SIG-M5 treated with dmso at 0.1 percent for 504 hours (cell line): Measurements from ENCODE around the gene COMMD9.
"Not testable (repeated sequence)": the region's sequence is repeated elsewhere in the genome, so short reads cannot be mapped to it uniquely, and the experiment has no call there.

Source experiments
- DNase-seq: peaks from one replicate; lab custom pipeline; 2025; ENCODE audit not compliant: unreplicated experiment; lab: John Stamatoyannopoulos, UW

Gene COMMD9

DNA sequence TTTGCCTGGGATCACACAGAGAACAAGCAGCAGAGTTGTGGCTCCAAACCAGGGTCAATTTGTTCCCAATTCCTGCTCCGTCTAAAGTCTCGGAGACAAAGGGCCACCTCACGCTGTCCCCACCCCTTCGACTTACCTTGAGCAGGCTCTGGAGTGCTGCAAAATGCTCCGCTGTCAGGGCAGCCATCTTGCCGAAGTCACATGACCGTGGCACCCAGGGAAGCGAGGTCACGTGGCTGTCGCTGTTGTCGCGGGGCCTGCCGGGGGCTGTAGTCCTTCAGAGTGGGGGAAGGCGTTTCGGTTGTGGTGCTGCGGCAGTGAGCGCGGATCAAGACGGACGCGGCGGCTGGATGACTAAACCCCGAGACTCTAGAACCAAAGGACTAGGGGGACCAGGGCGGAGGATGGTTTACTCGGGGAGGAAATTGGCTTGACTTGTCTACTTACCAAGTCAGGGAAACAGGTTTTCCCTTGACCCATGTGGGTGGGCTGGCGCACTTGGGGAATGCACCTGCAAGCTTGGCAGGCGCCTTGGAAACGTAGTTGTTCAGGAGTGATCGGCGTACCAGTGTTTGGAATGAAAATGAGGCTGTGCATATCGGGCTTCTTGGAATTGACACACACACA lies at the start of gene COMMD9:
Gene COMMD9 (minus strand): TSS at position 199 of the 627 bp plus-strand sequence. CDS start 12 bp downstream, at position 187.
- peak; percentile 91 for DNase-seq

DNA sequence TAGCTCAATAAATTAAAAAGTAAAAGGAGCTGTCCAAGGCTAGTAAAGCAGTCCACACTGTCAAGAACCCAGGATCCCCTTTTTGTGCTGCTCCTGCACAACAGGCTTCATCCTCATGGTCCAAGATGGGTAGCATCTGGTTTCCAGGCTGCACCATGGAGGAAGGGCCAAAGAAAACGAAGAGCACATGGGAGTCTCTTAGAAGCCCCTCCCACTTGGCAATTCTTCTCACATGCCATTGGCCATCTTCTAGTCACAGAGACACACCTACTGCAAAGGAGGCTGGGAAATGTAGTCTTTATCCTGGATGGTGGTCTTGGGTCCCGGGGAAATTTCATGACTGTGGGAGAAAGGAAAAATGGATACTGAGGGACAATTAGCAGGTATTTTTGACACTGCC lies 44.7 kb upstream of the COMMD9 start:
- DNase-seq, result no peak

DNA sequence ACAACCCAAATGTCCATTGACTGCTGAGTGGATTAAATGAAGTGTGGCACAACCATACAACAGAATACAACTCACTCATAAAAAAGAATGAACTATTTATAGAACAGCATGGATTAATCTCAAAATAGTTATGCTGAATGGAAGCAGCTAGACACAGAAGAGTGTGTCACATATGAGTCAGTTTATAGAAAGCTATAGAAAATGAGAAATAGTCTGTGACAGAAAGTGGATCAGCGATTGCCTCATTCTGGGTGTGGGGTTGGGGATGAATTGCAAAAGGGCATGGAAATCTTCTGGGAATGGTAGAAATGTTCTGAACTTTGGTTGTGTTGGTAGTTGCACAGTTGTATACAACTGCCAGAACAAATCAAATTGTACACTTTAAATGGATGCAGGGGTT lies 44.2 kb upstream of the COMMD9 start:
- DNase-seq, result no peak

DNA sequence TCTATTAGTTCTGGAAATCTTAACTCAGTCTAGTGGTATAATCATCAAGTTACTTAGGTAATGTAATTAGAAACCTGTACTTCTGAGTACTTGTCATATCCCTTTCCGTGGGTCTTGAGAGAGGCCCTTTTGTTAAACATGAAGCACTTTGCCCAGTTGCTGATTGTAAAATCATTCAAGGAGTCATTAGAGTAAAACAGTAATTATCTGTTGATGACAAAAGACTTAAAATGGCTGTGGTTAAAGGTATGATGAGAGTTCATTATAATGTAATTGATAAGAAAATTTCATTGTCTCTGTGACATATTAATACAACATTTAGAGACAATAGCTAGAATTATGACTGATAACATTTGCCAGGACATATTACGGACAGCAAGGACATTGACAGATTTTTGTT lies 41.2 kb upstream of the COMMD9 start:
- no peak for DNase-seq

DNA sequence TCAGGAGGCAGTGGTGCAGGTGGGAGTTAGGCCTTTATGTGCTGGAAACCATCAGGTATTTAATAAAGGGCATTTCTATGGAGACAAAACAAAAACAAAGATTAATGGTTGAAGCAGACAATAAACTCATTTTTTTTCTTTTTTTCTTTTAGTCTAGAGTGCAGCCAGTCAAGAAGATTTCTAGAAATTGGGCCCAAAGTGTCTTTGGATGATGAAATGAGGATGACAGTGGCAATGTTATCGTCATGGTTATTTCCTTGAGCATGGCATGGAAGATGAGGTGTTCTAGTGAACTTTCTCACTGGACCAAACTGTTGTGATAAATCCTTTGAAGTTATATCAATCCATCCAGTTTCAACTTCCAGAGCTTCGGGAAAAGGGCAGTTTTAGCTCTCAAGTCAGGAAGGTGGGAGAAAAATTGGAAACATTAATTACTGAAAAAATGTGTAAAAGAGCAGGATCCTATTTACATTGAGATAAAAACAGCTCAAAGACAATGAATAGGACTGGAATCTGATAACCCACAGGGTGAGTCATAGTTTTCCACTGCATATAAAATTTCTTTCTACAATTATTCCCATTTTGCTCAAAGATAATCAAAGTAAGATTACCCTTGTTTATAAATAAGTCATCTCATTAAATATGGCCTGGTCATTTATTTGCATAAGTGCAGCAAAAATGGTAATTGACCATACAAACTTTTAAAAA lies 39.9 kb upstream of the COMMD9 start:
- DNase-seq, result no peak

DNA sequence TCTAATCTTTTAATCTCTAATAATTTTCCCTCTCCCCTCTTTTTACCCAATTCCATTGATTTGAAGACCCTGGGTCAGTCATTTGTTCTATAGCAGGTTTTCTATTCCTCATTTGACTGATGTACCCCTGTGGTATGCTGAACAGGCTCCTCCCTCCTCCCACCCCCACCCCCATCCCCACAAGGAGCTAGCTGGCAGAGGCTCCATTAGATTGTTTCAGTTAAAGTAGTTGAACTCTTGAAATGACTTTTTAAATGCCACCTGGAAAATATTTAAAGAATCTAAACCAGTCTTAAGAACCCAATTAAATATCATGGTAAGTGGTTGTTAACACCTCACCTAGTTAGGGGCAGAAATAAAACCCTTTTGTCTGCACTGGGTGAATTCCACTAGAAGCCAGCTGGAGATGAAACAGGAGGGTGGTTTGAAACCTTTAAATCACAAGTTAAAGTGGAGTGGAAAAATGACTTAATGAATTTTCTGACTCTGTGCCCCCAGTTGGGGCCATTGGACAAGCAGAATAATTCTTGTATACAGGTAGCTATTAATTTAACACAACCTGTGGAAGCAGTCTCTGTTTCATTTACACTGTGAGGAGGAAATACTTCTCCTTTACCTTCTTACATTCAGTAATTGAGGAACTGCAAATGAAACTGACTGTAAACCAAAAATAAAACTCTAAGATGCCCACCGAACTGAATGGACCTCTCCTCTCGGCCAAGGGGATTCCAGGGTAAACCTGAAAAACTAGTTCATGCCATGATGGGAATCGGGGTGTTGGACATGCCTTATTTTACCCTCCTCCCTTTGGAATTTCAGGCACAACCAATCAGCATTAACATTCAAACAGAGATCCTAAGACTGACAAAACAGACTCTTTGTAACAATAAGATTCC lies 37.5 kb upstream of the COMMD9 start:
- no peak for DNase-seq

DNA sequence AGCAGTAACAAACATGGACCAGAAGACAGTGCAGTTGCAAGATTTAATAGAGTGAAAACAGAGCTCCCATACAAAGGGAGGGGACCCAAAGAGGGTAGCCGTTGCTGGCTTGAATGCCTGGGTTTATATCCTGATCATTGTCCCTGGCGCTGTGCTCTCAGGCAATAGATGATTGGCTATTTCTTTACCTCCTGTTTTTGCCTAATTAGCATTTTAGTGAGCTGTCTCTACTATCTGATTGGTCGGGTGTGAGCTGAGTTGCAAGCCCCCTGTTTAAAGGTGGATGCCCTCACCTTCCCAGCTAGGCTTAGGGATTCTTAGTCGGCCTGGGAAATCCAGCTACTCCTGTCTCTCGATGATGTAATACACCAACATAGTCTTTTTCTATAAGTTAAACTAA lies 36.2 kb upstream of the COMMD9 start:
- not testable (repeated sequence) for DNase-seq

DNA sequence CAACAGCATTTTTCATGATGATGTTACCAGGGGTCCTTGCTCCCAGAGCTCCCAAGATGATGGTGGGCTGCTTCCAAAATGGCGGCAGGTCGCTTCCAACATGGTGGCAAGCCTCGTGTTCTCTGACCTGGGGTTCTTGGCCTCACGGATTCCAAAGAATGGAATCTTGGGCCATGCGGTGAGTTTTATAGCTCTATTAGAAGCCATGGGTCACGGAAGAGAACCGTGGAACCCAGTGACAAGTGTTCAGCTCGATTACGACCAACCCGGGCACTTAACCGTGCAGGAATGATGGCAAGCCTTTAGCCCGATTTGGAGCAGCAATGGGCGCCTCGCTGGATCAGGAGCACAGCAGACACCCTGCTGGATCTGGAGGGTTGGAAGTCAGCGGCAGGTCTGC lies 35.7 kb upstream of the COMMD9 start:
- not testable (repeated sequence) for DNase-seq

DNA sequence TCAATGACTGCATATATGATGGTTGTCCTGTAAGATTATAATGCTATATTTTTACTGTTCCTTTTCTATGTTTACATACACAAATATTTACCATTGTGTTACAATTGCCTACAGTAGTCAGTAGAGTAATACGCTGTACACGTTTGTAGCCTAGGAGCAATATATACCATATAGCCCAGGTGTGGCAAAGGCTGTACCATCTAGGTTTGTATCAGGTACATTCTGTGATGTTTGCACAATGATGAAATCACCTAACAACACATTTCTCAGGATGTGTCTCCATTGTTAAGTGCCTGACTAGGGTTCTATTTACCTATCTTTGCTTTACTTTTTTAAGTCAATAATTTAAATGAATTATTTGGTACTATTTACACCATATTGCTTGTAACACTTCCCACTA lies 28.8 kb upstream of the COMMD9 start:
- DNase-seq, result no peak

DNA sequence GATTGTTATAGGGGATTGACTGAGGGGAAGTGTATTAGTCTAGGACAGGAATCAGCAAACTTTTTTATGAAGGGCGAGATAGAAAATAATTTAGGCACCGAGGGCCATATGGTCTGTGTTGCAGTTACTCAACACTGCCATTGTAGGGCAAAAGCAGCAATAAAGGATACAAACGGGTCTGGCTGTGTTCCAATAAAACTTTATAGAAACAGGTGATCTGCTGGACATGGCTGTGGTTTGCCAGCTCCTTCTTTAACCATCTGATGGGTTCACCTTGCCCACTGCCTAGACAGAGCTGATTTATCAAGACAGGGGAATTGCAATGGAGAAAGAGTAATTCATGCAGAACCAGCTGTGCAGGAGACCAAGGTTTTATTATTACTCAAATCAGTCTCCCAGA lies 26.8 kb upstream of the COMMD9 start:
- no peak for DNase-seq

DNA sequence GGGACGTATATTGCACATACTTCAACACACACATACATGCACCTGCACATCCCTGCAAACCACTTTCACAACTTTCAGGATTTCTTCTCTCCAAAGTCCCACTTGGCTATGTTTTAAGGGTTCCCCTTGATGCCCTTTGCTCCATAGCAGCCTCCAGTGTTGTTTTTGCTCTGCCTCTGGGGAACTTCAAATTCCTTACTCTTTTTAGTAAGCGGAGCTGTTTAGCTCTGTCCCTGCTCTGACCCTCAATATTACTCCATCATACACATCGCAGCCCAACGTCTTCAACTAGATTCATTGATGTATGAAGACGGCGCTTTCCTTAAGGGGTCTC lies 25.2 kb upstream of the COMMD9 start:
- no peak for DNase-seq

DNA sequence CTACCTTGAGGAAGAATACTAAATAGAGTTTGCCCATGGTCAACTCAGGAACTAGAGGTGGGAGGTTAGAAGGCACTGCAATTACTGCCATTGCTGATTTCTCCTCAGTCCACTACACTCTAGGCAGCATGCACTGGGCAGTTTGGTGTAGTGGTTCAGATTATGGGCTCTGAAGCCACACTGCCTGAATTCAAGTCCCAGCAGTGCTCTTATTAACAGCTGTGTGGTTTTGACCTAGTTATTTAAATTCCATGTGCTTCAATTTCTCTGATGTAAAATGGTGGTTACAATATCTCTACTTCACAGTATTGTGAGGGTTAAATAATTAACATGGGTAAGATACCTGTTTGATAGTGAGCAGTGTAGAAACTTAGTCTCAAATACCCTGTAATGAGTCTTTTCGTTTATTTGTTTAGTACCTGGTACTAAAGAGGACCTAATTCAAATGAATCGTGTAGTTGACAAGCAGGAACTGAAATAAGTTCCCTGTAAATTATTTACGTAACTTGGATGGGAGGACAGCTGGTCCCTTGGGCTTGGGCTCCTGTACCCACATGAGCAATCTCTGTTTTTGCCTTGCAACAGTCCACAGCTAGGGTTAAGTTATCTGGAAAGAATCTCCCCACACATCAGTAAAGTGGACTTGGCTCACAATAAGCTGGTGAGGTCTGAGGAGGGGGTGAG lies 24.7 kb upstream of the COMMD9 start:
- DNase-seq, result no peak

DNA sequence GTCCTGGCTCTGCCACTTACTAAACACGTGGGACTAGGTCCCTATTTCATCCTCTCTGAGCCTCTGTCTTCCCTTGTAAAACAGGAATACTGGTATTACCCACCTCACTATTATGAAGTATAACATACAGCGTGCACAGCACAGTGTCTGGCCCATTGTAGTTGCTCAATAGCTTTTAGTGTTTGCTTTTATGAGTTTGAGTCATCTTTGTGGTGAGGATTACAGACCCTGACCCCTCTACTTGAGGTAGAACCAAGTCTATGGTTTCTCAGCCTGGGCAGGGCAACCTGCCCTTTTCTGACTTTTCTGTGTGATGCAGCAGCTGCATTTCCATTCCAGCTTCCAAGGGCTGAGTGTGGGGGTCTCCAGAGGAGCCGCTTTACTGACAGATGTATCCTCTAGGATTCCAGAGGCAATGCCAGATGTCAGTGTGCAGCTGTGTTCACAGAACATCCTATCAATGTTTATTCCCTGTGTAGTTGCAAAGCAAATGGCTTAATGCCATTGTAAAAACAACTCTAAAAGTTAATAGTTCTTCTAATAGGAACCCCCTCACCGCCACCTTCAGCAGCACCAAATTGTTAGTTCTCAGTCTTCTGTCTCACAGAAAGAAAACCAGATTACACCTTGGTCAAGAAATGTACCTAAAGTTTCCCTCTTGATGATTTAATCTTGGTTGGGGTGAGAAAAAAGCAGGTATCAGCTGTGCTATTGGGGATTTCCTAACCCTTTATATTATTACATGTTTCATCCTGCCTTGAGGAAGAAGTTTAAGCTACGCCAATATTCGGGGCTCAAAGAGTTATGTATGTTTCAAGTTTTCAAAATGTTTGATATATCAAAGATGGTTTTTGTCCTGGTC lies 23.6 kb upstream of the COMMD9 start:
- DNase-seq, result peak; percentile 63

DNA sequence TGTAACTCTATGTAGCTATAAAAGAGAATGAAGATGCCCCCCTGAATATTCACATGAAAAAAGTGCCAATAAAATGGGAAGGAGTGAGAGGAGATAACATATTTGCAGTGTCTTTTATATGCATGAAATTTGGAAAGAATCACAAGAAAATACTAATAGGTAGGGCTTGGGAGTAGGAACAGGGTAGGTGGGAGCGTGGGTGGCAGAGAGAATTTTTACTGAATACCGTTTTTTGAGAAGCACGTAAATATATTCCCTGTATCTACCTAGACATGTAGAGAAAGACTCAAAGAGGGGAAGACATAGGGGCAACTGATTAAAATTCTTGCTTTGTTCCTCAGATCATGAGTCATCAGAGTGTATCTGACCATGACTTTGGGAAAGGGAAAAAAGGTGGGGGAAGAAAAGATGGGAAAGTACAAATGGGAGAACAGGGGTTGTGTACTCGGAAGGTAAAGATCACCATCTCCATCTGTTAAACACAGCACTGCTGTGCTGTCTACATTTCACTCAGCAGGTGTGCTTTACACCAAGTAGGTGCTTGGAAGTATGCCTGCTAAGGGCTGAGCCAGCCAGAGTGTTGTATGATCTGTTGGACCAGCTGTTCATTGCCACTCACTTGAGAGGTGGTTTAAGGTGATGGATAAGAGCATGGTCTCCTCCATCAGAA lies 22.8 kb upstream of the COMMD9 start:
- DNase-seq, result no peak

DNA sequence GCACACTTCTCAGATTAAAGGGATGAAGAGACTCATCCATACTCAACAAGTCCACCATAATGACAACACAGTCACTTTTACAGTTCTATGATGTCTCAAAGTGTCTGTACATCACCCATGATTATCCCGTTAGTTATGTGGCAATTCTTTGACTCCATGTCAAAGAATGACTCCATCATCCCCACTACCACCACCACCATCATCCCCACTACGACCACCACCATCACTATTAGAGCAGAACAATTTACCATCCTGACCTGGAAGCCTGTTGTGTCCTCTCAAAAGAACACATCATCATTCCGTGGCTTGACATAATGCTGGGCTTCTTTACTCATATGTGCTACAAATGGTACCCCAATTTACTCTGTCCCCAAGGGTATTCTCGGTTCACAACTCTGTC lies 20.6 kb upstream of the COMMD9 start:
- no peak for DNase-seq

DNA sequence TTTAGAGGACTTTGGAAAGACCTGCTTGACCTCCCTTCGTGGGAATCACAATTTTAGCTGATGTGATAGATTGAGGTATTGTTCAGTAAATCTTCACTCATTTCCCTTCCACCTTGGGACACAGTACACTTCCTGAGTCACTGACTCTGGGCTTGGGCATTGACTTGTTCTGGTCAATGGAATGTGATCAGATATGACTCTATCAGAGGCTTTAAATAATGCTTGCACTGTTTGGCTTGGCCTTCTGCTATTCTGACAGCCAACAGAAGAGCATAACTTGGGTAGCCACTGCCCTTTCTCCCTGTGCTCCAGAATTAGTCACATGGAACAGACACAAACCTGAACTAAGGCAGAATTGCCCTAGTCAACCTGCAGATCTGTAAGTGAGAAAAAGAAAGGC lies 19.4 kb upstream of the COMMD9 start:
- DNase-seq, result no peak

DNA sequence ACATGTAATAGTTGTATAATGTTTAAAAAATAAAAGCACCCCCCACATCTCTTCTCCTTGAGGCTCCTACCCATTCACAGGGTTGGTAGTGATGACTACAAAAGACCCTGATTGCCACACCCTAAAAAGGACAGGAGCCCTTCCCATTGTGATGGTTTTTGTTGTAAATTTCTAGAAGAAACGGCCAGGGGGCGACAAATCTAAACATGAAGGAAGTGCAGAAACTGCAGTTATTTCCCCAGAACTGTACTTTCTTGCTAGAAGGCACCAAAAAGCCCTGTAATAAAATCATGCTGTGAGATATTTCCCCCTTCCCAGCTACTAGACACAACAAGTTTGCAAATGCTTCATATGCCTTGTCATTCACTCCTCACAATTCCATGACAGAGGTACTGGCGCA lies 17.7 kb upstream of the COMMD9 start:
- DNase-seq, result no peak

DNA sequence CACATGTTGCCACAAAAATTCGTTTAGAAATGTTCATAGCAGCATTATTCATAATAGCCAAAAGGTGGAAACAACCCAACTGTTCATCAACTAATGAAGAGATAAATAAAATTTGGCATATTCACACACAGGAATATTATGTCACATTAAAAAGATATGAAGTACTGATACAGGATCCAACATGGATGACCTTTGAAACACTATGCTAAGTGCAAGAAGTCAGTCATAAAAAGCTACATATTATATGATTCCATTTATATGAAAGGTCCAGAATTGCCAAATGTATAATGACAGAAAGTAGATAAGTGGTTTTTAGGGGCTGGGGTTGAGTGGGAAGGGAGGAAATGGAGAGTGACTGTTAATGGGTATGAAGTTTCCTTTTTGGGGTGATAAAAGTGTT lies 15.8 kb upstream of the COMMD9 start:
- DNase-seq, result no peak

DNA sequence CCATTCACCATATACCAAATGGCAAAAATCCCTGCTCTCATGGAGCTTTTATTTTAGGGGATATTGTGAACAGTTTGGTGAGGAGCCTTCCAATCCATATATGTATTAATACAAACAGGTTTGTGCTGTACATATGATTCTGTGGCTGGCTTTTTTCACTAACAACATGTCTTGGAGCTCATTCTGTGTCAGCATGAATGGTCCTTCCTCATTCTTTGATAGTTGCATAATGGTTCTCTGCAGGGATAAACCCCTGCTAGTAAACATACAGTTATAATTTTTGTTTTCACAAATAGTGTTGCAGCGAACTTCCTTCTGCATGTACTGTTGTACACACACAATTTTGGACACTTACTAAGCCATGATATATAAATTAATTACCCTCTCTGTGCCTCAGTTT lies 15.1 kb upstream of the COMMD9 start:
- no peak for DNase-seq

DNA sequence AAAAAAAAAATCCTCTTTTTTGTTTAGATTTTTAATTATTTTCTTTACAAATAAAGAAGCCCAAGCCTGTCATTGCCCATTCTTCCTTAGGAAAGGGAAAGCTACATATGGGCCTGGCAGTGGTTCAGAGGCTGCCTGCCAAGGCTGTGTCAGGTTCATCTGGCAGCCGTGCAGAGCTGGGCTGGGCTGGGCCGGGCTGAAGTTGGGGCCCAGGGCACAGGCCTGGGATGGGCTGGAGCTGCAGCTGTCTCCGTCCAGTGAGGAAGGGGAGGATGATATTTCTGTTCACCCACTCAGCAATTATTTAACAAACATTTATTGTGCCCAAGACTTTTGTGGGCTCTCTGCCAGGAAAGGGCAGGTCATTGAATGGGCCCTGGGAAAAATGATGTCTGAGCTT lies 11.4 kb upstream of the COMMD9 start:
- no peak for DNase-seq
